ENCODE results near the gene LTBP1.
"Not testable (repeated sequence)": the region's sequence is repeated elsewhere in the genome, so short reads cannot be mapped to it uniquely, and the experiment has no call there.

DNA sequence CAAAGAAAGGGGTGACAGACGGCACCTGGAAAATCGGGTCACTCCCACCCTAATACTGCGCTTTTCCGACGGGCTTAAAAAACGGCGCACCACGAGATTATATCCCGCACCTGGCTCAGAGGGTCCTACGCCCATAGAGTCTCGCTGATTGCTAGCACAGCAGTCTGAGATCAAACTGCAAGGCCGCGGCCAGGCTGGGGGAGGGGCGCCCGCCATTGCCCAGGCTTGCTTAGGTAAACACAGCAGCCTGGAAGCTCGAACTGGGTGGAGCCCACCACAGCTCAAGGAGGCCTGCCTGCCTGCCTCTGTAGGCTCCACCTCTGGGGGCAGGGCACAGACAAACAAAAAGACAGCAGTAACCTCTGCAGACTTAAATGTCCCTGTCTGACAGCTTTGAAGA is 223.5 kb downstream of the LTBP1 start:
- TF ChIP-seq, protein P1, sequence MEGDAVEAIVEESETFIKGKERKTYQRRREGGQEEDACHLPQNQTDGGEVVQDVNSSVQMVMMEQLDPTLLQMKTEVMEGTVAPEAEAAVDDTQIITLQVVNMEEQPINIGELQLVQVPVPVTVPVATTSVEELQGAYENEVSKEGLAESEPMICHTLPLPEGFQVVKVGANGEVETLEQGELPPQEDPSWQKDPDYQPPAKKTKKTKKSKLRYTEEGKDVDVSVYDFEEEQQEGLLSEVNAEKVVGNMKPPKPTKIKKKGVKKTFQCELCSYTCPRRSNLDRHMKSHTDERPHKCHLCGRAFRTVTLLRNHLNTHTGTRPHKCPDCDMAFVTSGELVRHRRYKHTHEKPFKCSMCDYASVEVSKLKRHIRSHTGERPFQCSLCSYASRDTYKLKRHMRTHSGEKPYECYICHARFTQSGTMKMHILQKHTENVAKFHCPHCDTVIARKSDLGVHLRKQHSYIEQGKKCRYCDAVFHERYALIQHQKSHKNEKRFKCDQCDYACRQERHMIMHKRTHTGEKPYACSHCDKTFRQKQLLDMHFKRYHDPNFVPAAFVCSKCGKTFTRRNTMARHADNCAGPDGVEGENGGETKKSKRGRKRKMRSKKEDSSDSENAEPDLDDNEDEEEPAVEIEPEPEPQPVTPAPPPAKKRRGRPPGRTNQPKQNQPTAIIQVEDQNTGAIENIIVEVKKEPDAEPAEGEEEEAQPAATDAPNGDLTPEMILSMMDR (IDR thresholded peaks at IDR 0.05), result not testable (repeated sequence)
- not testable (repeated sequence) for TF ChIP-seq POLR2A (IDR thresholded peaks at IDR 0.05)
